Esophagus muscularis mucosa (tissue), 4 donors: Measurements from ENCODE around the gene IRF2BP2.

Experiments used
- EP300 ChIP-seq: sonication (generic); formaldehyde crosslinking; IDR thresholded peaks from one replicate; pipeline ENCODE4 v1.6.1; 2017; ENCODE audit warnings: antibody characterized with exemption
- POLR2A ChIP-seq: fragments of 450-650 bp; IDR thresholded peaks from one replicate; pipeline ENCODE4 v1.6.1; 2017; ENCODE audit warnings: antibody characterized with exemption, moderate library complexity, mild to moderate bottlenecking, low read depth
- POLR2AphosphoS5 ChIP-seq, 2 donors: sonication (generic); formaldehyde crosslinking; IDR thresholded peaks; one replicate each; pipeline ENCODE4 v1.6.1; 2017; ENCODE audit warnings: antibody characterized with exemption in 2 of 2
- TF ChIP-seq, protein P1 (sequence below), 3 experiments: fragments of 200-600 bp in 2 of 3; fragments of 450-650 bp in 1 of 3; sonication (generic) in 2 of 3; IDR thresholded peaks; one replicate each; pipeline ENCODE4 v1.5.1; 2017 to 2019; ENCODE audit warnings: antibody characterized with exemption in 3 of 3, mild to moderate bottlenecking in 2 of 3, moderate library complexity in 1 of 3

GRCh38 chr1:234561319-234561718, 48.7 kb downstream of the IRF2BP2 start:
- TF ChIP-seq POLR2A, result no peak
- TF ChIP-seq POLR2AphosphoS5 (IDR thresholded peaks at IDR 0.05), result no peak
- TF ChIP-seq, protein P1, sequence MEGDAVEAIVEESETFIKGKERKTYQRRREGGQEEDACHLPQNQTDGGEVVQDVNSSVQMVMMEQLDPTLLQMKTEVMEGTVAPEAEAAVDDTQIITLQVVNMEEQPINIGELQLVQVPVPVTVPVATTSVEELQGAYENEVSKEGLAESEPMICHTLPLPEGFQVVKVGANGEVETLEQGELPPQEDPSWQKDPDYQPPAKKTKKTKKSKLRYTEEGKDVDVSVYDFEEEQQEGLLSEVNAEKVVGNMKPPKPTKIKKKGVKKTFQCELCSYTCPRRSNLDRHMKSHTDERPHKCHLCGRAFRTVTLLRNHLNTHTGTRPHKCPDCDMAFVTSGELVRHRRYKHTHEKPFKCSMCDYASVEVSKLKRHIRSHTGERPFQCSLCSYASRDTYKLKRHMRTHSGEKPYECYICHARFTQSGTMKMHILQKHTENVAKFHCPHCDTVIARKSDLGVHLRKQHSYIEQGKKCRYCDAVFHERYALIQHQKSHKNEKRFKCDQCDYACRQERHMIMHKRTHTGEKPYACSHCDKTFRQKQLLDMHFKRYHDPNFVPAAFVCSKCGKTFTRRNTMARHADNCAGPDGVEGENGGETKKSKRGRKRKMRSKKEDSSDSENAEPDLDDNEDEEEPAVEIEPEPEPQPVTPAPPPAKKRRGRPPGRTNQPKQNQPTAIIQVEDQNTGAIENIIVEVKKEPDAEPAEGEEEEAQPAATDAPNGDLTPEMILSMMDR (IDR thresholded peaks at IDR 0.05), result no peak
- no peak for TF ChIP-seq EP300
